Measurements from ENCODE around the gene OR10A2. TPM values are rescaled to one million over a fixed set of nuclear protein-coding genes. Genes with fewer than 3 reads are reported as not detected.

Gene OR10A2
- total and polyA plus RNA-seq, 9 donors: not detected

DNA sequence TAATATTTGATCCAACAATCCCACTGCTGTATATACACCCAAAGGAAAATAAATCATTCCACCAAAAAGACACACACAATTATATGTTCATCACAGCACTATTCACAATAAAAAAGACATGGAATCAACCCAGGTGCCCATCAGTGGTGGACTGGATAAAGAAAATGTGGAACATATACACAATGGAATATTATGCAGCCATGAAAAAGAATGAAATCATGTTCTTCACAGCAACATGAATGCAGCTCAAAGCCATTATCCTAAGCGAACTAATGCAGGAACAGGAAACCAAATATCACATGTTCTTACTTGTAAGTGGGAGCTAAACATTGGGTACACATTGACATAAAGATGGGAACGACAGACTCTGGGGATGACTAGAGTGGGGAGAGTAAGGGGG lies 56.8 kb downstream of the OR10A2 start:
- intact Hi-C loops (cut with DNase I): no loop called here
- no peak overlapping the region for H3K4me3 ChIP-seq
- no peak for DNase-seq
- no peaks in the 10 kb centered on the region for H3K27me3 ChIP-seq
- no peaks in the 10 kb centered on the region for H3K36me3 ChIP-seq
- H3K4me1 ChIP-seq (ENCODE audit: insufficient read depth): no peaks in the 10 kb centered on the region
- no peak for TF ChIP-seq POLR2A (IDR thresholded peaks at IDR 0.05)
- TF ChIP-seq EP300 (IDR thresholded peaks at IDR 0.05): no peak
- TF ChIP-seq, protein P1, sequence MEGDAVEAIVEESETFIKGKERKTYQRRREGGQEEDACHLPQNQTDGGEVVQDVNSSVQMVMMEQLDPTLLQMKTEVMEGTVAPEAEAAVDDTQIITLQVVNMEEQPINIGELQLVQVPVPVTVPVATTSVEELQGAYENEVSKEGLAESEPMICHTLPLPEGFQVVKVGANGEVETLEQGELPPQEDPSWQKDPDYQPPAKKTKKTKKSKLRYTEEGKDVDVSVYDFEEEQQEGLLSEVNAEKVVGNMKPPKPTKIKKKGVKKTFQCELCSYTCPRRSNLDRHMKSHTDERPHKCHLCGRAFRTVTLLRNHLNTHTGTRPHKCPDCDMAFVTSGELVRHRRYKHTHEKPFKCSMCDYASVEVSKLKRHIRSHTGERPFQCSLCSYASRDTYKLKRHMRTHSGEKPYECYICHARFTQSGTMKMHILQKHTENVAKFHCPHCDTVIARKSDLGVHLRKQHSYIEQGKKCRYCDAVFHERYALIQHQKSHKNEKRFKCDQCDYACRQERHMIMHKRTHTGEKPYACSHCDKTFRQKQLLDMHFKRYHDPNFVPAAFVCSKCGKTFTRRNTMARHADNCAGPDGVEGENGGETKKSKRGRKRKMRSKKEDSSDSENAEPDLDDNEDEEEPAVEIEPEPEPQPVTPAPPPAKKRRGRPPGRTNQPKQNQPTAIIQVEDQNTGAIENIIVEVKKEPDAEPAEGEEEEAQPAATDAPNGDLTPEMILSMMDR (IDR thresholded peaks at IDR 0.05): no peak
- H3K9me3 ChIP-seq: no peaks in the 10 kb centered on the region
- 32 to 37% (median 35%) methylated on average over 2 of the region's 2 CpGs for WGBS, 3 donors
- no peak overlapping the region for H3K27ac ChIP-seq

DNA sequence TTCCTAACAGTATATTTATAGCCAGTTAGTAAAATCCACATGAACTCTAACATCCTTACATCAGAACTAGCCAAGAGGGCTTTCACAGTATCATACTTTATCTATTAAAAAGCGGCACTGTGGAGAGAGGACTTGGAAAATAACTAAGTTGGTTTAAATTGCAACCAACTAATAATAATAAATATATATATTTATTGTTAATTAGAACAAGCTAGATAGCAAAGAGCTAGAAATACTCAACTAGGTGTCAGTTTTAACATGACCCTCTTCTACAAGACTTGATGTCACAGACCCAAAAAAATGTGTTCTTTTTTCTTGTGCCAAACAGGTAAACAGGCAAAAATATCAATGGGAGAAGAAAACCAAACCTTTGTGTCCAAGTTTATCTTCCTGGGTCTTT lies 57.8 kb downstream of the OR10A2 start, which contains the start of gene OR2D3:
TSS of gene OR2D3 (plus strand) at position 301 of the 400 bp plus-strand sequence. CDS start at position 301, 0 bp downstream.
- Histone ChIP-seq H3K9me3 (no peaks in the 10 kb centered on the region), H3K4me3 (no peak within 1 kb of the TSS), H3K27me3 (no peaks in the 10 kb centered on the region), H3K36me3 (no peaks in the 10 kb centered on the region), H3K27ac (no peak within 1 kb of the TSS), H3K4me1 (ENCODE audit: insufficient read depth) (no peaks in the 10 kb centered on the region)
- TF ChIP-seq, protein P1 (IDR thresholded peaks at IDR 0.05): no peak
- TF ChIP-seq EP300 (IDR thresholded peaks at IDR 0.05): no peak
- TF ChIP-seq POLR2A (IDR thresholded peaks at IDR 0.05): no peak
- intact Hi-C loops (cut with DNase I): no loop called here
- 86 to 97% (median 88%) methylated on average over 1 of the region's 1 CpG for WGBS, 3 donors
- no peak for DNase-seq

Other genes with a start within 250 kb of the OR10A2 start
- 10 to 100 TPM; 21.0 to 71.8 (median 58.2) TPM for gene TPP1, start 243.6 kb upstream of the OR10A2 start, total RNA-seq
- 100 to 1,000 TPM in 1 of 2 donors, 10 to 100 TPM in 1; 40.5 to 360 TPM for gene TPP1, start 243.6 kb upstream of the OR10A2 start, polyA plus RNA-seq
- 10 to 100 TPM; 14.8 to 36.8 (median 23.0) TPM for gene DCHS1, start 207.2 kb upstream of the OR10A2 start, total RNA-seq
- gene DCHS1, start 207.2 kb upstream of the OR10A2 start, polyA plus RNA-seq: 10 to 100 TPM in 1 of 2 donors, 1 to 10 TPM in 1; 5.2 to 20.2 TPM
- 10 to 100 TPM; 23.0 to 37.9 (median 30.7) TPM for gene MRPL17, start 179.7 kb upstream of the OR10A2 start, total RNA-seq
- gene MRPL17, start 179.7 kb upstream of the OR10A2 start, polyA plus RNA-seq: 10 to 100 TPM; 28.2 to 30.1 TPM
- gene OR2AG2, start 91.1 kb upstream of the OR10A2 start, total RNA-seq: under 1 TPM in 4 of 7 donors, not detected in 3; under 0.01 to 0.17 (median 0.05) TPM
- gene OR2AG2, start 91.1 kb upstream of the OR10A2 start, polyA plus RNA-seq: under 1 TPM in 1 of 2 donors, not detected in 1; 0.03 TPM
- not detected for gene OR2AG1, start 80.0 kb upstream of the OR10A2 start, total RNA-seq
- not detected for gene OR2AG1, start 80.0 kb upstream of the OR10A2 start, polyA plus RNA-seq
- under 1 TPM in 5 of 7 donors, not detected in 2; 0.17 to 0.46 (median 0.20) TPM for gene OR6A2, start 63.4 kb upstream of the OR10A2 start, total RNA-seq
- gene OR6A2, start 63.4 kb upstream of the OR10A2 start, polyA plus RNA-seq: not detected
- gene OR10A5, start 17.4 kb upstream of the OR10A2 start, total RNA-seq: not detected
- gene OR10A5, start 17.4 kb upstream of the OR10A2 start, polyA plus RNA-seq: not detected
- not detected for gene OR10A4, start 13.6 kb downstream of the OR10A2 start, total RNA-seq
- not detected for gene OR10A4, start 13.6 kb downstream of the OR10A2 start, polyA plus RNA-seq
- under 1 TPM in 2 of 7 donors, not detected in 5; 0.22 to 0.92 TPM for gene OR2D2, start 29.4 kb downstream of the OR10A2 start, total RNA-seq
- not detected for gene OR2D2, start 29.4 kb downstream of the OR10A2 start, polyA plus RNA-seq
- gene OR2D3, start 57.9 kb downstream of the OR10A2 start, total RNA-seq: not detected
- gene OR2D3, start 57.9 kb downstream of the OR10A2 start, polyA plus RNA-seq: not detected
- 1 to 10 TPM in 5 of 7 donors, under 1 TPM in 2; 0.57 to 1.9 (median 1.1) TPM for gene ZNF215, start 63.4 kb downstream of the OR10A2 start, total RNA-seq
- 1 to 10 TPM in 1 of 2 donors, under 1 TPM in 1; 0.42 to 1.6 TPM for gene ZNF215, start 63.4 kb downstream of the OR10A2 start, polyA plus RNA-seq
- gene ZNF214, start 157.3 kb downstream of the OR10A2 start, total RNA-seq: 1 to 10 TPM; 3.7 to 6.8 (median 6.5) TPM
- gene ZNF214, start 157.3 kb downstream of the OR10A2 start, polyA plus RNA-seq: 1 to 10 TPM; 3.2 to 3.5 TPM
- under 1 TPM in 6 of 7 donors, not detected in 1; 0.10 to 0.33 (median 0.19) TPM for gene NLRP14, start 157.4 kb downstream of the OR10A2 start, total RNA-seq
- under 1 TPM; 0.08 to 0.15 TPM for gene NLRP14, start 157.4 kb downstream of the OR10A2 start, polyA plus RNA-seq
- gene RBMXL2, start 225.9 kb downstream of the OR10A2 start, total RNA-seq: not detected
- not detected for gene RBMXL2, start 225.9 kb downstream of the OR10A2 start, polyA plus RNA-seq

All from ovary (tissue), 9 donors.